ENCODE measurements around the gene OSCP1.
A peak's percentile ranks its signal among the peaks of the same experiment; 100 is the strongest.

OSCP1 gene, protein sequence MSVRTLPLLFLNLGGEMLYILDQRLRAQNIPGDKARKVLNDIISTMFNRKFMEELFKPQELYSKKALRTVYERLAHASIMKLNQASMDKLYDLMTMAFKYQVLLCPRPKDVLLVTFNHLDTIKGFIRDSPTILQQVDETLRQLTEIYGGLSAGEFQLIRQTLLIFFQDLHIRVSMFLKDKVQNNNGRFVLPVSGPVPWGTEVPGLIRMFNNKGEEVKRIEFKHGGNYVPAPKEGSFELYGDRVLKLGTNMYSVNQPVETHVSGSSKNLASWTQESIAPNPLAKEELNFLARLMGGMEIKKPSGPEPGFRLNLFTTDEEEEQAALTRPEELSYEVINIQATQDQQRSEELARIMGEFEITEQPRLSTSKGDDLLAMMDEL
- long read RNA-seq, partial matches to known transcripts, result 0 of 1 reads
- long read RNA-seq, other reads (novel, unspliced or antisense), result 1 of 1 reads

- TF ChIP-seq GABPA (IDR thresholded peaks at IDR 0.05; ENCODE audit: low read depth) (no peak), SPI1 (IDR thresholded peaks at IDR 0.05; ENCODE audit: borderline replicate concordance, low read depth) (no peak), POLR2AphosphoS5 (IDR thresholded peaks at IDR 0.05; ENCODE audit: low read depth) (no peak)
- TF ChIP-seq, protein P1, sequence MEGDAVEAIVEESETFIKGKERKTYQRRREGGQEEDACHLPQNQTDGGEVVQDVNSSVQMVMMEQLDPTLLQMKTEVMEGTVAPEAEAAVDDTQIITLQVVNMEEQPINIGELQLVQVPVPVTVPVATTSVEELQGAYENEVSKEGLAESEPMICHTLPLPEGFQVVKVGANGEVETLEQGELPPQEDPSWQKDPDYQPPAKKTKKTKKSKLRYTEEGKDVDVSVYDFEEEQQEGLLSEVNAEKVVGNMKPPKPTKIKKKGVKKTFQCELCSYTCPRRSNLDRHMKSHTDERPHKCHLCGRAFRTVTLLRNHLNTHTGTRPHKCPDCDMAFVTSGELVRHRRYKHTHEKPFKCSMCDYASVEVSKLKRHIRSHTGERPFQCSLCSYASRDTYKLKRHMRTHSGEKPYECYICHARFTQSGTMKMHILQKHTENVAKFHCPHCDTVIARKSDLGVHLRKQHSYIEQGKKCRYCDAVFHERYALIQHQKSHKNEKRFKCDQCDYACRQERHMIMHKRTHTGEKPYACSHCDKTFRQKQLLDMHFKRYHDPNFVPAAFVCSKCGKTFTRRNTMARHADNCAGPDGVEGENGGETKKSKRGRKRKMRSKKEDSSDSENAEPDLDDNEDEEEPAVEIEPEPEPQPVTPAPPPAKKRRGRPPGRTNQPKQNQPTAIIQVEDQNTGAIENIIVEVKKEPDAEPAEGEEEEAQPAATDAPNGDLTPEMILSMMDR (IDR thresholded peaks at IDR 0.05; ENCODE audit: insufficient read depth, low read length), result no peak
- TF ChIP-seq, protein P2, sequence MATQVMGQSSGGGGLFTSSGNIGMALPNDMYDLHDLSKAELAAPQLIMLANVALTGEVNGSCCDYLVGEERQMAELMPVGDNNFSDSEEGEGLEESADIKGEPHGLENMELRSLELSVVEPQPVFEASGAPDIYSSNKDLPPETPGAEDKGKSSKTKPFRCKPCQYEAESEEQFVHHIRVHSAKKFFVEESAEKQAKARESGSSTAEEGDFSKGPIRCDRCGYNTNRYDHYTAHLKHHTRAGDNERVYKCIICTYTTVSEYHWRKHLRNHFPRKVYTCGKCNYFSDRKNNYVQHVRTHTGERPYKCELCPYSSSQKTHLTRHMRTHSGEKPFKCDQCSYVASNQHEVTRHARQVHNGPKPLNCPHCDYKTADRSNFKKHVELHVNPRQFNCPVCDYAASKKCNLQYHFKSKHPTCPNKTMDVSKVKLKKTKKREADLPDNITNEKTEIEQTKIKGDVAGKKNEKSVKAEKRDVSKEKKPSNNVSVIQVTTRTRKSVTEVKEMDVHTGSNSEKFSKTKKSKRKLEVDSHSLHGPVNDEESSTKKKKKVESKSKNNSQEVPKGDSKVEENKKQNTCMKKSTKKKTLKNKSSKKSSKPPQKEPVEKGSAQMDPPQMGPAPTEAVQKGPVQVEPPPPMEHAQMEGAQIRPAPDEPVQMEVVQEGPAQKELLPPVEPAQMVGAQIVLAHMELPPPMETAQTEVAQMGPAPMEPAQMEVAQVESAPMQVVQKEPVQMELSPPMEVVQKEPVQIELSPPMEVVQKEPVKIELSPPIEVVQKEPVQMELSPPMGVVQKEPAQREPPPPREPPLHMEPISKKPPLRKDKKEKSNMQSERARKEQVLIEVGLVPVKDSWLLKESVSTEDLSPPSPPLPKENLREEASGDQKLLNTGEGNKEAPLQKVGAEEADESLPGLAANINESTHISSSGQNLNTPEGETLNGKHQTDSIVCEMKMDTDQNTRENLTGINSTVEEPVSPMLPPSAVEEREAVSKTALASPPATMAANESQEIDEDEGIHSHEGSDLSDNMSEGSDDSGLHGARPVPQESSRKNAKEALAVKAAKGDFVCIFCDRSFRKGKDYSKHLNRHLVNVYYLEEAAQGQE (IDR thresholded peaks at IDR 0.05; ENCODE audit: insufficient replicate concordance, low read depth), result no peak
- peak in 1 of 2 experiments; percentile 77 for DNase-seq (ENCODE audit: low read depth in 1 of 2, low spot score in 1 of 2)
- H3K27me3 ChIP-seq (ENCODE audit: insufficient read depth, poor library complexity, severe bottlenecking), result no peaks in the 10 kb centered on the region
- 0 out of 2 replicates have a peak within 1 kb of the TSS, but pooled peaks have one; percentile 15 for H3K27ac ChIP-seq (replicated peaks)
- H3K4me3 ChIP-seq (replicated peaks; ENCODE audit: insufficient read depth, low read length), result no peak within 1 kb of the TSS
Observed at GRCh38 chr1:36450270-36450918, at the start of gene OSCP1. Gene OSCP1, minus strand, starts transcription at chr1:36450451. Its CDS starts 82 bp downstream, at chr1:36450369.

DNA sequence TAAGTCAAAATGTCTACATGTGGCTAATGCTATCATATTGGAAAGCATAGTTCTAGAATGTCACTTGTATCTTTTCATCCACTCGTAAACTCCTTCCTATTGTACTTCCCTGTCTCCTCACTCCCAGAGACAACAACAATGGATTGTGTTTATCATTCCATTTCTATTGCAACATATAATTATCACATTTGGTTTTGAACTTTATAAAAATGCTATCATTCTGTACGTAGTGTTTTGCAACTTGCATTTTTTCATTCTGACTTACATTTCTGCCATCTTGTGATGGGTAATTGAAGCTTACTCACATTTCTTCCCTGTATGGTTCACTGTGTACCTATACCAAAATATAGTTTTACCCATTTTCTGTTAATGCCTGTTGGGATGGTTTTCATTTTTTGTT, 47.0 kb upstream of the OSCP1 start:
- no peak overlapping the region for H3K27ac ChIP-seq (replicated peaks)
- no peaks in the 10 kb centered on the region for H3K27me3 ChIP-seq (ENCODE audit: insufficient read depth, poor library complexity, severe bottlenecking)
- no peak for TF ChIP-seq SPI1 (IDR thresholded peaks at IDR 0.05; ENCODE audit: borderline replicate concordance, low read depth)
- TF ChIP-seq, protein P1 (IDR thresholded peaks at IDR 0.05; ENCODE audit: insufficient read depth, low read length), result no peak
- TF ChIP-seq POLR2AphosphoS5 (IDR thresholded peaks at IDR 0.05; ENCODE audit: low read depth), result no peak
- TF ChIP-seq, protein P2 (IDR thresholded peaks at IDR 0.05; ENCODE audit: insufficient replicate concordance, low read depth), result no peak
- no peak for TF ChIP-seq GABPA (IDR thresholded peaks at IDR 0.05; ENCODE audit: low read depth)

DNA sequence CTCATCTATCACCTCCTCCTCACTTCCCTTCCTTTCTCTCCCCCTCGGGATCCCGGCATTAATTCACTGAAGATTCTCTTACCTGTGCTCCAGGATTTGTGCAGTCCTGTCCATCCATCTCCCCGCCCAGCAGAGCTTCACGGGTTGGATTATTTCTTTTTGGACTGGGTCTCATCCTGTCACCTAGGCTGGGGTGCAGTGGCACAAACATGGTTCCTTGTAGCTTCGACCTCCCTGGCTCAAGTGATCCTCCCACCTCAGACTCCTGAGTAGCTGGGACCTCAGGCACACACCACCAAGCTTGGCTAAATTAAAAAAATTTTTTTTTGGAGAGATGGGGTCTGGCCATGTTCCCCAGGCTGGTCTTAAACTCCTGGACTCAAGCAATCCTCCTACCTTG, 44.7 kb upstream of the OSCP1 start:
- Histone ChIP-seq H3K4me3 (replicated peaks; ENCODE audit: insufficient read depth, low read length) (no peak overlapping the region), H3K27me3 (ENCODE audit: insufficient read depth, poor library complexity, severe bottlenecking) (no peaks in the 10 kb centered on the region), H3K27ac (replicated peaks) (no peak overlapping the region)
- TF ChIP-seq POLR2AphosphoS5 (IDR thresholded peaks at IDR 0.05; ENCODE audit: low read depth) (no peak), SPI1 (IDR thresholded peaks at IDR 0.05; ENCODE audit: borderline replicate concordance, low read depth) (no peak), GABPA (IDR thresholded peaks at IDR 0.05; ENCODE audit: low read depth) (no peak)
- TF ChIP-seq, protein P1 (IDR thresholded peaks at IDR 0.05; ENCODE audit: insufficient read depth, low read length), result no peak
- TF ChIP-seq, protein P2 (IDR thresholded peaks at IDR 0.05; ENCODE audit: insufficient replicate concordance, low read depth), result no peak
- no peak for DNase-seq (ENCODE audit: low read depth in 1 of 2, low spot score in 1 of 2)

More for the DNA sequence above, 47.0 kb upstream of the OSCP1 start:
- no peak overlapping the region for H3K4me3 ChIP-seq (replicated peaks; ENCODE audit: insufficient read depth, low read length)
- no peak for DNase-seq (ENCODE audit: low read depth in 1 of 2, low spot score in 1 of 2)
